IMR-90 (cell line): Measurements from ENCODE around the gene TMEM63A. TPM values are rescaled to one million over a fixed set of nuclear protein-coding genes. Genes with fewer than 3 reads are reported as not detected.

Source experiments
- ATAC-seq: fragments of 200-7000 bp; cut with Tn5 transposase; 2 replicates; pipeline ENCODE4 v1.9.1; 2020; ENCODE audit warnings: low read depth, mild to moderate bottlenecking, moderate library complexity
- BruUV-seq: library from RNA; stranded (reverse); fragments of 400-500 nt; replicated peaks from 2 replicates; lab custom pipeline; 2021; lab: Mats Ljungman, UMichigan
- CTCF ChIA-PET: fragments of 300-600 bp; formaldehyde crosslinking; extraction: SDS; loops from one replicate; lab custom pipeline; 2021; ENCODE audit warnings: antibody characterized with exemption; lab: Yijun Ruan, JAX
- POLR2A ChIA-PET: fragments of 300-600 bp; sonication (Branson Sonifier 250); formaldehyde crosslinking; loops from one replicate; lab custom pipeline; 2022; ENCODE audit warnings: antibody characterized with exemption; ENCODE audit not compliant: unreplicated experiment; lab: Charles Lee
- DNase-seq: peaks from one replicate; pipeline ENCODE4 v3.0.0; 2013
- H2AFZ ChIP-seq: replicated peaks from 2 replicates; pipeline ENCODE3; 2013; ENCODE audit warnings: low read length, mild to moderate bottlenecking; ENCODE audit not compliant: poor library complexity
- H2AK5ac ChIP-seq: 2 replicates; pipeline ENCODE4 v1.6.1; 2013; ENCODE audit warnings: low read depth, low read length, inconsistent platforms
- H2AK9ac ChIP-seq: replicated peaks from 2 replicates; pipeline ENCODE3; 2013; ENCODE audit warnings: mild to moderate bottlenecking, low read depth, low read length, moderate library complexity; ENCODE audit not compliant: poor library complexity
- H2BK120ac ChIP-seq: 2 replicates; pipeline ENCODE4 v1.6.1; 2013; ENCODE audit warnings: low read depth, low read length, inconsistent platforms
- H2BK15ac ChIP-seq: 3 replicates; pipeline ENCODE4 v1.6.1; 2013; ENCODE audit warnings: low read depth, low read length, inconsistent platforms
- H2BK20ac ChIP-seq: 2 replicates; pipeline ENCODE4 v1.6.1; 2013; ENCODE audit warnings: low read depth, mild to moderate bottlenecking, inconsistent platforms, low read length, moderate library complexity
- H2BK5ac ChIP-seq: 2 replicates; pipeline ENCODE4 v1.6.1; 2013; ENCODE audit warnings: mild to moderate bottlenecking, low read depth, low read length, inconsistent platforms; ENCODE audit not compliant: poor library complexity, severe bottlenecking
- H3K14ac ChIP-seq: replicated peaks from 2 replicates; pipeline ENCODE4 v1.6.1; 2013; ENCODE audit warnings: low read depth, low read length, inconsistent platforms
- H3K18ac ChIP-seq: 2 replicates; pipeline ENCODE4 v1.6.1; 2013; ENCODE audit warnings: low read depth, low read length, control low read depth
- H3K23ac ChIP-seq: 2 replicates; pipeline ENCODE4 v1.6.1; 2013; ENCODE audit warnings: low read depth, low read length, inconsistent platforms
- H3K27ac ChIP-seq: 2 replicates; pipeline ENCODE4 v1.5.1; 2013; ENCODE audit warnings: mild to moderate bottlenecking, control low read depth, low read length; ENCODE audit not compliant: insufficient read depth
- H3K27me3 ChIP-seq: 2 replicates; pipeline ENCODE4 v1.6.1; 2013; ENCODE audit warnings: low read length; ENCODE audit not compliant: control insufficient read depth, insufficient read depth
- H3K36me3 ChIP-seq: 2 replicates; pipeline ENCODE4 v1.6.1; 2013; ENCODE audit warnings: low read length, mixed read lengths; ENCODE audit not compliant: control insufficient read depth, insufficient read depth
- H3K4ac ChIP-seq: 2 replicates; pipeline ENCODE4 v1.6.1; 2013; ENCODE audit warnings: low read depth, low read length, inconsistent platforms
- H3K4me1 ChIP-seq: 2 replicates; pipeline ENCODE4 v1.6.1; 2013; ENCODE audit warnings: low read length, mixed read lengths; ENCODE audit not compliant: control insufficient read depth, insufficient read depth
- H3K4me2 ChIP-seq: 2 replicates; pipeline ENCODE4 v1.6.1; 2013; ENCODE audit warnings: low read depth, mild to moderate bottlenecking, control low read depth, low read length, moderate library complexity
- H3K4me3 ChIP-seq: 2 replicates; pipeline ENCODE4 v1.5.1; 2013; ENCODE audit warnings: low read depth, mild to moderate bottlenecking, control low read depth, low read length, moderate library complexity; ENCODE audit not compliant: insufficient read depth
- H3K56ac ChIP-seq: 2 replicates; pipeline ENCODE4 v1.6.1; 2013; ENCODE audit warnings: low read length, inconsistent platforms; ENCODE audit not compliant: insufficient read depth; ENCODE audit errors: extremely low read depth
- H3K79me1 ChIP-seq, 2 experiments: 2 replicates each; pipeline ENCODE4 v1.6.1; 2013; ENCODE audit warnings: low read length in 2 of 2, inconsistent platforms in 1 of 2, low read depth in 1 of 2
- H3K9ac ChIP-seq: 2 replicates; pipeline ENCODE4 v1.6.1; 2013; ENCODE audit warnings: low read depth, low read length, control low read depth
- H3K9me1 ChIP-seq: 2 replicates; pipeline ENCODE4 v1.6.1; 2013; ENCODE audit warnings: low read length, inconsistent platforms; ENCODE audit not compliant: insufficient read depth
- H3K9me3 ChIP-seq: 2 replicates; pipeline ENCODE4 v1.6.1; 2013; ENCODE audit warnings: low read length; ENCODE audit not compliant: control insufficient read depth, insufficient read depth
- H4K20me1 ChIP-seq: 2 replicates; pipeline ENCODE4 v1.6.1; 2013; ENCODE audit warnings: low read length, inconsistent platforms; ENCODE audit not compliant: insufficient read depth
- H4K5ac ChIP-seq: 2 replicates; pipeline ENCODE4 v1.6.1; 2013; ENCODE audit warnings: mild to moderate bottlenecking, low read depth, low read length, control low read depth
- H4K8ac ChIP-seq, 2 experiments: 2 replicates each; pipeline ENCODE4 v1.6.1; 2013; ENCODE audit warnings: low read depth in 2 of 2, low read length in 2 of 2, control low read depth in 1 of 2, inconsistent platforms in 1 of 2
- H4K91ac ChIP-seq: 2 replicates; pipeline ENCODE4 v1.6.1; 2013; ENCODE audit warnings: low read depth, low read length, inconsistent platforms; ENCODE audit not compliant: insufficient read depth
- WGBS, 2 experiments: methylation state at CpG; one replicate each; pipeline versions ENCODE4 v1.1.5 to v1.1.7; 2013; ENCODE audit warnings: missing lambda C conversion rate in 2 of 2; ENCODE audit not compliant: insufficient read length in 1 of 2; ENCODE audit errors: extremely low coverage in 2 of 2; 5-methylcytosine and 5-hydroxymethylcytosine counted together
- dilution Hi-C: fragments of 300-500 bp; cut with HindIII; formaldehyde crosslinking; loops from one replicate; pipeline ENCODE4 v1.14.3; 2018; ENCODE audit warnings: low sequenced_read_pairs; ENCODE audit not compliant: unreplicated experiment
- in situ Hi-C: fragments of 300-500 bp; cut with MboI; formaldehyde crosslinking; loops from 3 replicates; pipeline ENCODE4 v1.14.3; 2019; ENCODE audit warnings: low sequenced_read_pairs, inconsistent platforms, mixed read lengths
- intact Hi-C: fragments of 100-400 bp; cut with micrococcal nuclease; formaldehyde crosslinking; loops from 2 replicates; pipeline ENCODE4 v1.10.0; 2022
- polyA plus RNA-seq, 3 experiments: library from polyadenylated mRNA; depleted of rRNA; stranded (reverse); fragments of >200 nt; gene quantifications; 2 replicates each; pipeline ENCODE4 v1.2.3, GENCODE V29; 2012; ENCODE audit warnings: low replicate concordance in 1 of 3
- total RNA-seq: library from RNA; depleted of rRNA; stranded (reverse); fragments of >200 nt; gene quantifications from 2 replicates; pipeline ENCODE4 v1.2.3, GENCODE V29; 2012
- TF ChIP-seq, protein P1 (sequence below): fragments of 150-350 bp; IDR thresholded peaks from 2 replicates; pipeline ENCODE4 v1.6.1; 2016; ENCODE audit warnings: low read depth, mild to moderate bottlenecking, low read length, moderate library complexity, borderline replicate concordance

Gene TMEM63A
- total and polyA plus RNA-seq, 2 of the 4 experiments (the other 2 are of a cell fraction), result 4.7 to 23.3 TPM

DNA sequence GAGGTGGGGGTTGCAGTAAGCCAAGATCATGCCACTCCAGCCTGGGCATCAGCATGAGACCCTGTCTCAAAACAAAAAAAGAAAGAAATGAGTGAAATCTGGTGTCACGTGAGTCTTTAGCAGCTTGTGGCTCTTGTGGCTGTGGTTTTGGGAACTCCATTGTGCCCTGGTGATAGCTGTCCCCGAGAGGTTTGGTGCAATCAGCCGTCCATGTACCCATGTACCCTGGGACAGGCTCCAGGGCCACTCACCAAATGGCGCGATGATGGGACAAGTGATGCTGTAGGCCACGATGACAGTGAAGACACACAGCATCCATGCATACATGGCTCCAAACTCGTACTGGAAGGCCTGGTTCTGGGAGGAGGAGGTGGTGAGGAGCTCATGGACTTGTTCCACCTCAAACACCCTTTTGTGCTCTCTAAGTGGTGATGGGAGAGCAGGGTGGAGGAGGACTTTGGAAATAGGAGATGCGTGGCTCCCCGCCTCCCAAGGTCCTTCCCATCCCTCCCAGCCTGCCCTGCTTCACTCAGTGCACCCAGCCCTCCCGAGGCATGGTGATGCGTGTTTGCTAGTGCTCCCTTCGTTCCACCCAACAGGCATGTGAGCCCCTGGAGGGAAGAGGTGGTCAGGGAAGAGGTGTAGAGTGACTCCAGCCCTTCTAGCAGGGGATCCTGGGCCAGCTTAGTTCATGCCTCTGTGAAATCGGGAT is 29.6 kb downstream of the TMEM63A start:
- H2BK15ac ChIP-seq, result no peak overlapping the region
- peaks cover 12% of the 10 kb centered on the region for H3K9me1 ChIP-seq
- dilution Hi-C loops (no loop called here), intact Hi-C loops (no loop called here), in situ Hi-C loops (no loop called here)
- no peak for ATAC-seq
- H4K91ac ChIP-seq, result no peak overlapping the region
- CTCF ChIA-PET, result interaction anchor here (0.6 to 0.9 kb wide), 2 partner anchors 18 to 346 kb away, joined by 5 to 7 read pairs; no protein-coding TSS in a partner anchor
- DNase-seq, result no peak
- no peak overlapping the region for H3K27ac ChIP-seq
- peaks cover 3% of the 10 kb centered on the region; the same call in 1 of the 2 replicates for H3K4me1 ChIP-seq
- no peaks in the 10 kb centered on the region for H4K20me1 ChIP-seq
- H3K9ac ChIP-seq, result no peak overlapping the region
- no TSS peak for BruUV-seq
- no peak overlapping the region for H2BK20ac ChIP-seq
- no peak overlapping the region for H2AK9ac ChIP-seq
- H3K4me3 ChIP-seq, result no peak overlapping the region
- TF ChIP-seq, protein P1, sequence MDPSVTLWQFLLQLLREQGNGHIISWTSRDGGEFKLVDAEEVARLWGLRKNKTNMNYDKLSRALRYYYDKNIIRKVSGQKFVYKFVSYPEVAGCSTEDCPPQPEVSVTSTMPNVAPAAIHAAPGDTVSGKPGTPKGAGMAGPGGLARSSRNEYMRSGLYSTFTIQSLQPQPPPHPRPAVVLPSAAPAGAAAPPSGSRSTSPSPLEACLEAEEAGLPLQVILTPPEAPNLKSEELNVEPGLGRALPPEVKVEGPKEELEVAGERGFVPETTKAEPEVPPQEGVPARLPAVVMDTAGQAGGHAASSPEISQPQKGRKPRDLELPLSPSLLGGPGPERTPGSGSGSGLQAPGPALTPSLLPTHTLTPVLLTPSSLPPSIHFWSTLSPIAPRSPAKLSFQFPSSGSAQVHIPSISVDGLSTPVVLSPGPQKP, result no peak
- no peaks in the 10 kb centered on the region for H3K9me3 ChIP-seq
- no peak overlapping the region for H3K14ac ChIP-seq
- no peak overlapping the region for H2AK5ac ChIP-seq
- no peak overlapping the region for H3K56ac ChIP-seq
- no peak overlapping the region for H3K4ac ChIP-seq
- no peak overlapping the region for H3K4me2 ChIP-seq
- H3K18ac ChIP-seq, result no peak overlapping the region
- H4K5ac ChIP-seq, result no peak overlapping the region
- no peaks in the 10 kb centered on the region for H3K27me3 ChIP-seq
- H3K79me1 ChIP-seq, result no peaks in the 10 kb centered on the region
- H2BK5ac ChIP-seq, result no peak overlapping the region
- POLR2A ChIA-PET, result no interaction called here
- 100% methylated on average over 6 of the region's 13 CpGs; no CpG with 5 or more reads in 1 of the 2 experiments for WGBS, 2 experiments
- H3K36me3 ChIP-seq, result peaks cover 36% of the 10 kb centered on the region
- no peak overlapping the region for H3K23ac ChIP-seq
- H2BK120ac ChIP-seq, result no peak overlapping the region
- no peak overlapping the region for H4K8ac ChIP-seq
- H2AFZ ChIP-seq, result no peak overlapping the region
